Stomach (tissue), 9 donors: ENCODE data around the gene MPG. TPM values are rescaled to one million over a fixed set of nuclear protein-coding genes. Genes with fewer than 3 reads are reported as not detected.

Experiments
- DNase-seq, 2 donors: peaks; one replicate each; pipeline versions ENCODE4 v3.0.0 to v3.0.0-alpha.2; 2013 to 2019
- H3K27ac ChIP-seq, 5 donors: fragments of 200-600 bp in 4 of 5; sonication (generic) in 4 of 5; one replicate each; pipeline ENCODE4 v1.5.1; 2013 to 2019; ENCODE audit warnings: mild to moderate bottlenecking in 1 of 5, moderate library complexity in 1 of 5
- H3K27me3 ChIP-seq, 3 donors: fragments of 200-600 bp; sonication (generic); one replicate each; pipeline ENCODE4 v1.5.1; 2017 to 2019; ENCODE audit warnings: mixed run types in 1 of 3
- H3K36me3 ChIP-seq, 4 donors: fragments of 200-600 bp; sonication (generic); 1 replicate in 3 of 4; 2 replicates in 1 of 4; pipeline ENCODE4 v1.5.1; 2016 to 2019
- H3K4me1 ChIP-seq, 4 donors: fragments of 200-600 bp; sonication (generic); one replicate each; pipeline ENCODE4 v1.5.1; 2016 to 2019
- H3K4me3 ChIP-seq, 4 donors: fragments of 200-600 bp; sonication (generic) in 3 of 4; one replicate each; pipeline ENCODE4 v1.5.1; 2016 to 2019; ENCODE audit warnings: mild to moderate bottlenecking in 1 of 4
- H3K9me3 ChIP-seq, 4 donors: fragments of 200-600 bp; sonication (generic); one replicate each; pipeline ENCODE4 v1.5.1; 2016 to 2019
- CTCF ChIP-seq, 7 experiments: fragments of 450-650 bp in 4 of 7; fragments of 200-600 bp in 3 of 7; sonication (generic) in 3 of 7; IDR thresholded peaks; one replicate each; pipeline ENCODE4 v1.5.1; 2016 to 2019; ENCODE audit warnings: antibody characterized with exemption in 7 of 7, control low read depth in 2 of 7, mild to moderate bottlenecking in 1 of 7
- EP300 ChIP-seq: sonication (generic); formaldehyde crosslinking; IDR thresholded peaks from one replicate; pipeline ENCODE4 v1.6.1; 2017; ENCODE audit warnings: antibody characterized with exemption
- POLR2A ChIP-seq, 4 donors: fragments of 450-650 bp; IDR thresholded peaks; one replicate each; pipeline ENCODE4 v1.6.1; 2016; ENCODE audit warnings: antibody characterized with exemption in 4 of 4, control low read depth in 2 of 4, mild to moderate bottlenecking in 1 of 4, moderate library complexity in 1 of 4
- POLR2AphosphoS5 ChIP-seq, 3 donors: sonication (generic); formaldehyde crosslinking; IDR thresholded peaks; one replicate each; pipeline ENCODE4 v1.6.1; 2016; ENCODE audit warnings: antibody characterized with exemption in 3 of 3
- WGBS, 5 donors: extraction: QIAGEN DNeasy Blood & Tissue Kit in 3 of 5; methylation state at CpG; one replicate each; pipeline versions ENCODE4 v1.1.5 to v1.1.7; 2013 to 2018; 5-methylcytosine and 5-hydroxymethylcytosine counted together
- intact Hi-C: fragments of 100-400 bp; cut with DNase I; formaldehyde crosslinking; loops from one replicate; pipeline ENCODE4 v1.15.1; 2023; ENCODE audit warnings: low total_unique reads
- polyA plus RNA-seq, 3 donors: library from polyadenylated mRNA; stranded (reverse); fragments of 200-250 nt; gene quantifications; one replicate each; pipeline ENCODE4 v1.2.3, GENCODE V29; 2013
- total RNA-seq, 5 donors: library from RNA; depleted of rRNA; stranded (reverse); fragments of >200 nt; gene quantifications; one replicate each; pipeline versions ENCODE4 v1.1.0 to v1.2.3, GENCODE V29; 2014 to 2016
- donor health status: healthy with polysubstance abuse.
- donor health status: Bipolar disorder and iron deficiency.
- donor health status: healthy.

The MPG gene
- total and polyA plus RNA-seq, 8 donors = 33.3 to 112 (median 89.3) TPM

GRCh38 chr16:97822-98221 is 19.8 kb downstream of the MPG start:
- Histone ChIP-seq H3K27ac (no peak overlapping the region), H3K9me3 (no peaks in the 10 kb centered on the region), H3K27me3 (no peaks in the 10 kb centered on the region), H3K4me3 (no peak overlapping the region), H3K36me3 (peaks cover 4 to 36% (median 29%) of the 10 kb centered on the region in 4 donors), H3K4me1 (peaks cover 0 to 24% (median 14%) of the 10 kb centered on the region in 4 donors)
- no peak for TF ChIP-seq EP300
- no peak for TF ChIP-seq POLR2A (IDR thresholded peaks at IDR 0.05)
- TF ChIP-seq POLR2AphosphoS5 (IDR thresholded peaks at IDR 0.05) = no peak
- no peak for TF ChIP-seq CTCF (IDR thresholded peaks at IDR 0.05)
- 87 to 98% (median 92%) methylated on average over 7 to 8 of the region's 8 CpGs for WGBS, 5 donors
- no peak for DNase-seq
- intact Hi-C loops = loop anchor here (2.0 kb wide), 1 partner anchor 29 kb away; no protein-coding TSS in a partner anchor

- no peak for TF ChIP-seq CTCF (IDR thresholded peaks at IDR 0.05)
- no peak for TF ChIP-seq POLR2AphosphoS5 (IDR thresholded peaks at IDR 0.05)
- TF ChIP-seq POLR2A (IDR thresholded peaks at IDR 0.05) = no peak
- TF ChIP-seq EP300 = no peak
- H3K27me3 ChIP-seq = no peaks in the 10 kb centered on the region
- 82 to 90% (median 89%) methylated on average over 4 to 5 of the region's 5 CpGs for WGBS, 5 donors
- H3K36me3 ChIP-seq = peaks cover 7 to 54% (median 47%) of the 10 kb centered on the region in 4 donors
- H3K9me3 ChIP-seq = no peaks in the 10 kb centered on the region
- H3K4me3 ChIP-seq = no peak overlapping the region
- DNase-seq = no peak
- H3K4me1 ChIP-seq = peaks cover 0 to 24% (median 15%) of the 10 kb centered on the region in 4 donors
- peak overlapping the region in 2 of 5 donors; percentile 11 to 57 for H3K27ac ChIP-seq
- intact Hi-C loops = no loop called here
These were observed 23.0 kb downstream of the MPG start for GRCh38 chr16:100989-101388.

GRCh38 chr16:101586-101985 is 23.6 kb downstream of the MPG start:
- Histone ChIP-seq H3K27ac (peak overlapping the region in 4 of 5 donors; percentile 11 to 57 (median 32)), H3K9me3 (no peaks in the 10 kb centered on the region), H3K27me3 (no peaks in the 10 kb centered on the region), H3K4me3 (no peak overlapping the region), H3K36me3 (peaks cover 7 to 57% (median 49%) of the 10 kb centered on the region in 4 donors), H3K4me1 (peaks cover 0 to 24% (median 14%) of the 10 kb centered on the region in 4 donors)
- TF ChIP-seq CTCF (IDR thresholded peaks at IDR 0.05) = no peak
- 84 to 96% (median 90%) methylated on average over 6 of the region's 6 CpGs for WGBS, 5 donors
- intact Hi-C loops = no loop called here
- no peak for DNase-seq

- H3K4me1 ChIP-seq = peaks cover 0 to 23% (median 9%) of the 10 kb centered on the region in 4 donors
- DNase-seq = peak in 1 of 2 donors; percentile 43
- peak overlapping the region in 4 of 5 donors; percentile 11 to 57 (median 42) for H3K27ac ChIP-seq
- no peaks in the 10 kb centered on the region for H3K27me3 ChIP-seq
- intact Hi-C loops = no loop called here
- peaks cover 7 to 57% (median 51%) of the 10 kb centered on the region in 4 donors for H3K36me3 ChIP-seq
- TF ChIP-seq POLR2AphosphoS5 (IDR thresholded peaks at IDR 0.05) (no peak), POLR2A (IDR thresholded peaks at IDR 0.05) (no peak), EP300 (no peak), CTCF (IDR thresholded peaks at IDR 0.05) (no peak)
- H3K9me3 ChIP-seq = no peaks in the 10 kb centered on the region
- 63 to 78% (median 74%) methylated on average over 19 of the region's 19 CpGs for WGBS, 5 donors
- no peak overlapping the region for H3K4me3 ChIP-seq
These were observed 24.2 kb downstream of the MPG start for GRCh38 chr16:102060-102855.
